Fibroblast of skin of right biceps (primary cell): ENCODE results near the gene B4GAT1.
A peak's percentile ranks its signal among the peaks of the same experiment; 100 is the strongest.
"Not testable (repeated sequence)": the region's sequence is repeated elsewhere in the genome, so short reads cannot be mapped to it uniquely, and the experiment has no call there.

ENCODE experiments used
- DNase-seq: peaks from one replicate; pipeline ENCODE4 v3.0.0-alpha.2; 2013

Gene B4GAT1

DNA sequence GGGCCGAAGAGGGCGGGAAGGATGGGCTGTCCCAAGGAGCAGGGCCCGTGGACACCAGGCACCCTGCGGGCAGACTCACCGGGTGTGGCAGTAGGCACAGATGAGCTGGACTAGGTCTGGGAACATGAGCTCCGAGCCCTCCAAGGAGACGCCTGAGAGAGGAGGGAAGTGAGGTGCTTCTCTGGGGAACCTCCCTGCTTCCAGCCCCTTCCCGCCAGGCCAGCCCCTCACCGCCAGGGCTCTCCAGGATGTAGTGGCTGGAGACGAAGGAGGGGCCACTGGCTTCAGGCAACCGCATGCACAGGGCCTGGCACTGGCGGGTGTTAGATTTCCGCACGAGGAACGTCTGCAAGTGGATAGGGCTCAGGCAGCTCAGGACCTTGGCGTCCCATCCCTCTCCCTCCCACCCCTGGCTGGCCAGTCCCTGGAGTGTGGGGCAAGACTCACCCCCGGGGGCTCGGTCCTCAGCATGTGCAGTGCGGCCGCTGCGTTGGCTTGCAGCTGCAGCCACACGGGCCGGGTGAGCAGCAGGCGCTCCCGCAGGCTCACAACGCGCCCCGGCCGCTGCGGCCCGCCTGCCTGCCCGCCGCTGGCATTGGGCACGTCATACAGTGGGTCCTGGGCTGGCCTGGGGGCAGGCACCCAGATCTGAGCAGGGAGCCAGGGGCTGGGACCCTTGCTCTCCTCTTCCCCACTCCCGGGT is 11.7 kb downstream of the B4GAT1 start:
- DNase-seq, result peak; percentile 64

DNA sequence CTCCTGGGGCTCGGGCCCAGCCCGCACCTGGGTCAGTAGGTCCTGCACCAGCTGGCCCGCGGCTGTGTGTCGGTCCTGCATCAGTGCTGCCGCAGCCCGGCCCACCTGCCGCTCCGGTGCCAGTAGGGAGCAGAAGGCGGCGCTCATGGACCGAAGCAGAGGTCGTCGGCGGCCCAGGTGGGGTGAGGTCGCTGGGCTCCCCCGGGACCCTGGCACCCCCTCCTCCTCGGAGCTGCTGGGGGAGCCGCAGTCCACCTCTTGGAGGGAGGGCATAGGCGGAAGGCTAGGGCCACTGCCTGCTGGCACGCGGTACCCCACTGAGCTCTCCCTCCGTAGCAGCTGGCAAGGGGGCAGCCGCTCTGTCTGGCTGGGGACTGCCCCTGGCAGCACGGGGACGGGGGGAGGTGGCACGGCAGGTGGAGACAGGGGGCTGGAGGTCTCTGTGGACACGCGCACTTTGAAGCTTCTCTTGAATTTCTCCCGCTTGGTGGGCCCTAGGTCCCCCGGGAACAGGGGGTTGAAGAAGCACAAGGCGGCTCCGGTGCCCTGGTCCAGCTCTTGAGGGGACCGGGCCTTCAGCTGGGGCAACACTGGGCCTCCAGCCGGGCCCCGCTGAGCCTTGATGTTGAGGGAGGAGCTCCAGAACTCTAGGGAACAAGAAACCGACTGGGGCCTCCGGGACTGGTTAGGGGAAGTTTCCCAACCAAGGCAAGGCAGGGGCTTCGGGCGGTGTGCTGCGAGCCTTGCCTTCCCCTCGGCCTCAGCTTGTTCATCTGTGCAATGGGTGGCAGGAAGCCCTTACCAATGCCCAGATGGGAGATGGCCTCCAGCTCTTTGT is 12.6 kb downstream of the B4GAT1 start:
- no peak for DNase-seq

DNA sequence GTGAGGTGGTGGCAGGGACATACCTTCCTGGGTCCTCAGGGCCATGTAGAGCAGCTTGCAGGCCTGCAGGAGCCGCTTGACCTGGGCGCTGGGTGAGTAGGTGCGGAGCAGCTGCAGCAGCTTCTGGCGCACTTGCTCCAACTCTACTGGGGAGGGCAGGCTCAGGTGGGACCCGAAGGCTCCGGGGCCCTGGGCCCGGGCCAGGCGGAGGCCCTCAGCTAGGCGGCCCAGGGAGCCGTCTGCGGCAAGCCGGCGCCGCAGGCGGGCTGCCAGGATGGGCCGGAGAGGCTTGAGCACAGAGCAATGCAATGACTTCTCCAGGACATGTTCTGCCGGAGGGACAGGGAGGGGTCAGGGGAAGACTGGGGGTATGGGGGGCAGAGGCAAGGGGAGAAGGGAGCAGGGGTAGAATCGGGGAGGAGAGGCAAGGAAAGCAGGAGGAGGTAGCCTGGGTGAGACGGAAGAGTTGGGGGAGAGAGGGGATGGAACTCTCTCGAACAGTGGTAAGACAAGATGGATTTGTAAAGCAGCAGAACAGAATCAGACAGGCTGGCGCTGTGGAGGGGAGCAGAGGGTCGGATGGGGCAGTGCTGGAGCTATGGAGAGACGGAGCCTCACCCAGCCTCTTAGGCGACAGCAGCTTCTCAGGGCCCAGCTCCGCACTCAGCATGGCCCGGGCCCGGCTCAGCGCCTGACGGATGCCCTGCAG is 13.4 kb downstream of the B4GAT1 start:
- DNase-seq, result no peak

DNA sequence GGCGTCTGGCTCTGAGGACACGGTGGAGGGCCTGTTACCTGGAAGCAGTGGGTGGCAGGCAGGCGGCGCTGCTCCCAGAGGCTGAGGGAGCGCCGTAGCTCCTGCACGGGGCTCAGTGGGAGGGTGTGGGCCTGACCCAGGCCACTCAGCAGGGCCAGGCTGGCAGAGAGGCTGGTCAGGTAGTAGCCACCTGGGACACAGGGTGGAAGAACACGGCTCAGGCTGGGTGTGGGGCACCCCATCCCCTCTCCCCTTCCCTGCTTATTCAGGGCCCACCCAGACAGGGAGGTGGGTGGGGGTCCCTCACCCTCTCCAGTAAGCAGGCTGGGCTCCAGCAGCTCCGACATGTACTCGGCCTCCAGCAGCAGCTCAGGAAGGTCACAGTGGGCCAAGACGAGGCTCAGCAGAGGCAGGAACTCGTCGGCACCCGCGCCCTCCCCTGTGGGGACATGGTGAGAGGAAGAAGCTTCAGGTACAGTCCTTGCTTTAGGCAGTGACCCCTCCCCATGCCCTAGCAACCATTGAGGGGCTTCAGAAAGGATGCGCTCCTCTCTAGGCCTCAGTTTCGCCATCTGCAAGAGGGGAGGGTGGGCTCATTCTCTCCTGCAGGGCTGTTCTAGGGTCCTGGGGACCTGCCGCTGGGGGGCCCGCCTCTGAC is 14.1 kb downstream of the B4GAT1 start:
- DNase-seq, result no peak

DNA sequence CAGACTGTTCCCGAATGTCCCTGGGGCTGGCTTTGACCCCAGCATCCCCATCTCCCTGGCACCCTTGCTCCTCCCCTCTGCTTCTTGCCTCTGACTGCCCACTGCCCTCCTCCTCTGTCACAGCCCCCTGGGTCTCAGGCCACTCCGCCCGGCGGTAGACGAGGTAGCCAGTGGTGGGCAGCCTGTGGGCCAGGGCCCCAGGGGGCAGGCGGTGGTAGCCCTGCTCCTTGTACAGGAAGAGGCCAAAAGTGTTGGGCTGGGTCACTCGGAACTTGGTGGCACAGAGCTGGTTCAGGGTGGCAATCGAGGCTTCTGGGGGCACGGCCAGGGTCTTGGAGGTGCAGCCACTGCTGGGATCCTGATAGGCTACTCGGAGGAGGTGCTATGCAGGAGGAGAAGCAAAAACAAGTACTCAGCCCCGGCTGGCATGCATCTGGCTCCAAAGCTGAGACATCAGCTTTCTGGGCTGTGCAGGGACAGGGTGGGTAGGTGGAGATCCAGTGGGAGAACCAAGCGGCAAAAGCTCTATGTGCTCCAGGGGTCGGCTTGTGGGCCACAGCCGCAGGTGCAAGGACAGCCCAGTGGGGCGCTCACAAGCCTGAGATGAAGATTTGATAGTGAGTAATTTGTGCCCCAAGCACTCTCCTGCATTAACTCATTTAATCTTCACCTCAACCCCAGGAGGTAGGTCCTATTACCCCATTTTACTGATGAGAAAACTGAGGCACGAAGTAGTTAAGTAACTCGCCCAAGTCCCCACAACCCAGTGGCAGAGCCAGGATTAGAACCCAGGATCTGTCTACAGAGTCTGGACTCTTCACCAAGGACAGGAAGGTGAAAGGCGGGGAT is 14.8 kb downstream of the B4GAT1 start:
- no peak for DNase-seq

DNA sequence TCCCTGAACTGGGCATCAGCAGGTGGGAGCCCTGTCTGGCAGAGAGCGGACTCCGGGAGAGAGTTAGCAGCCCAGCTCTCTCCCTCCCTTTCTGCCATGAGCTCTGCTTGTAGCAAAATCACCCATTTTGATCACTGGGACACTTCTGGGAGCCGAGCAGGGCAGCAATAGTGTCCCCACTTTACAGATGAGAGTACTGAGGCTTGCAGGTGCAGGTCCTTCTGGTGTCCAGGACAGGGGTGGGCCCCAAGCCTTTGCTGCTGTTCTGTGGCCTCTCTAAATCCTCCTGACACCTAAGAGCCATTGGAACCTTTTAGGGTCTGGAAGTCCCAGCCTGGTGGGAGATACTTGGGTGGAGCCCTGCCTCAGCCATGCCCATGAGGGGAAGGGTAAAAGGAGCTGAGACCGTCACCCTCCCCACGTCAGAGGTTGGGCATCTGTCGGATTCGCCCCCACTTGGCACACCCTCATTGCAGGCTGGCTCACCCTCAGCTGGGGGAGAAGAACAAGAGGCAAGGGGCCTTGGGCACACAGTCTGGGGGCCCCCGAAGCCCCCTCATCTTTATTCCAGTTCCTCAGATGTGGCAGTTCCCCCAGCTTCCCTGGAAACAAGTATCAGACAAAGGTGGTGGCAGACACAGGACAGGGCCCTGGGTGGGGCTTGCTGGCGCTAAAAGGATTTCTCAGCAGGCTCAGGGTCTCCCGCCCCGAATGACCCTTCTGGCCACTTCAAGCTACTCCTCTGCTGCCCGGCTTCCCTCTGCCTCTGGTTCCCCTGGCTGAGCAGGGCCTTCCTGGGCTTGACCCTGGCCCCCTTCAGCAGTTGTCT is 15.7 kb downstream of the B4GAT1 start:
- no peak for DNase-seq

DNA sequence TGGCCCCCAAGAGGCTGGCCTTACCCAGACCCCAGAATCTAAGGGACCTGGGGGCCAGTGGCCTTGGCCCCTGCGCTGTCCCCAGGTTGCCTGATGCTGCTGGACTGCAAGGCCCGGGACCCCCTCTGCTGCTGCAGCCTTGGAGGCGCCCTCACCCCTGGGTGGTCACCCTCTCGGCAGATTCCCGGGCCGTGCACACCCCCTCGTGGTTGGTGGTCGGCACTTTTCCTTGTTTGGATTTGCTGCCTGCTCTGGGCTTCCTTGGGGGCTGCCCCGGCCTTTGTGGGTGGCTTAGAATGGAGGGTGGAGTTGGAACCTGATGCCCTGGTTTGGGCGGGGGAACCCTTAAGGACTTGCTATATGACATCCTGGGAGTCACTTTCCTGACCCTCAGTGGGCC is 16.5 kb downstream of the B4GAT1 start:
- no peak for DNase-seq

DNA sequence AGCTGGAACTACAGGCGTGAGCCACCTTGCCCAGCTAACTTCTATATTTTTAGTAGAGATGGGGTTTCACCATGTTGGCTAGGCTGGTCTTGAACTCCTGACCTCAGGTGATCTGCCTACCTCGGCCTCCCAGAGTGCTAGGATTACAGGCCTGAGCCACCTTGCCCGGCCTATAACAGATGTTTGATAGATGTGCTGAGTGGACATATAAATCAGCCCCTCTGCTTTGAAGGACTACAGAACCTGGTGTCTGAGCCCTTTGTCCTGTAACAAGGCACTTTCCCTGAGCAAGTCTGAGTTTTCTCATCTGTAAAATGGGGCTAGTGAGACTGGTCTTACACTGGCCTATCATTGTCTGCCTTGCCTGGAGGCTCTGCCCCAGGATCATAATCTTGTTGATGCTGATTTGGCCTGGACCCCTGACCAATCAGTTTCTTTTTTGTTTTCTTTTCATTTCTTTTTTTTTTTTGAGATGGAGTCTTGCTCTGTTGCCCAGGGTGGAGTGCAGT is 18.2 kb downstream of the B4GAT1 start:
- no peak for DNase-seq

DNA sequence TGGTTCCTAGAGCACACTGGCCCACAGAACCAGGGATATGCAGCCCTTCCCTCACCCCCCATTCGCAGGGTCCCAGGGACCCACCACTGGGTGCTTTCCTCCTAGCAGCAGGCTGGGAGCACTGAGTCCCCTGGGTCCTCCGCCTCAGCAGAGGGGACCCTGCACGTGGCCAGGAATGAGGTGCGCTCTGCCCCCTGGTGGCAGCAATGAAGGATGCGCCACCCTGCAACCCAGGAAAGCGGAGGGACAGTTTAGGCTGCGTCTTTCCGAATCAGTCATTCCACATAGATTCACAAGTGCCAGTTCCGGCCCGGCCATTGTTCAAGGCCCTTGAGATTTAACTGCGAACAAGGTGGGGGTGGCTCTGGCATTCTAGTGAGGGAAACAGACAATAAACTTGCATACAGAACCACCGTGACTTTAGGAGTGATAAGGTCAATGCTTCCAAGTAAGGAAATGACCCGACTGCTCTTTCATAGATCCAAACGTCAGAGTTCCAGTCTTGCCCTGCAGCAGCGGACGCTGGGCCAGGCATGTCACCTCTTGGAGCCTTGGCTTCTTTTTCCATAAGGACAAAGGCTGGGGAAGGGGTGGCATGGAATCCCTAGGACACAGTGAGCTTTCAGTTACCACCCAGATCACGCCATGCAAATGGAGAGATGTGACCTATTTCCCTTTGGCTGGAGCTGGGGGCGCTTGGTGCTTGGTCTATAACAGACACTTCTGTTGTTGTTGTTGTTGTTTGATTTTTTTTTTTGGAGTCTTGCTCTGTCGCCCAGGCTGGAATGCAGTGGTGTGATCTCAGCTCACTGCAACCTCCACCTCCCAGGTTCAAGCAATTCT is 18.9 kb downstream of the B4GAT1 start:
- peak; percentile 81 for DNase-seq

DNA sequence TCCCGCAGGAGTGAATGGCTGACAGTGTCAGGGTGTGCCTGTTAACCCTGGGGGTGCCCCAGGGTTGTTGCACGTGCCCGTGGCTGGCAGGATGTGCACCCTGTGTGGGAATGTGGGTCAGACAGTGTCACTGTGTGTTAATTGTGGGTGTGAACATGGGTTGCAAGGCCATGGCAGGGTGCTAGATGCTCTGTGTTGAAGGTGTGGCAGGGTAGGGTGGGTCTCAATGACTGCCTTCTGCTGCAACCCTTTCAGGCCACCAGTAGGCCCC is 19.5 kb downstream of the B4GAT1 start:
- no peak for DNase-seq

DNA sequence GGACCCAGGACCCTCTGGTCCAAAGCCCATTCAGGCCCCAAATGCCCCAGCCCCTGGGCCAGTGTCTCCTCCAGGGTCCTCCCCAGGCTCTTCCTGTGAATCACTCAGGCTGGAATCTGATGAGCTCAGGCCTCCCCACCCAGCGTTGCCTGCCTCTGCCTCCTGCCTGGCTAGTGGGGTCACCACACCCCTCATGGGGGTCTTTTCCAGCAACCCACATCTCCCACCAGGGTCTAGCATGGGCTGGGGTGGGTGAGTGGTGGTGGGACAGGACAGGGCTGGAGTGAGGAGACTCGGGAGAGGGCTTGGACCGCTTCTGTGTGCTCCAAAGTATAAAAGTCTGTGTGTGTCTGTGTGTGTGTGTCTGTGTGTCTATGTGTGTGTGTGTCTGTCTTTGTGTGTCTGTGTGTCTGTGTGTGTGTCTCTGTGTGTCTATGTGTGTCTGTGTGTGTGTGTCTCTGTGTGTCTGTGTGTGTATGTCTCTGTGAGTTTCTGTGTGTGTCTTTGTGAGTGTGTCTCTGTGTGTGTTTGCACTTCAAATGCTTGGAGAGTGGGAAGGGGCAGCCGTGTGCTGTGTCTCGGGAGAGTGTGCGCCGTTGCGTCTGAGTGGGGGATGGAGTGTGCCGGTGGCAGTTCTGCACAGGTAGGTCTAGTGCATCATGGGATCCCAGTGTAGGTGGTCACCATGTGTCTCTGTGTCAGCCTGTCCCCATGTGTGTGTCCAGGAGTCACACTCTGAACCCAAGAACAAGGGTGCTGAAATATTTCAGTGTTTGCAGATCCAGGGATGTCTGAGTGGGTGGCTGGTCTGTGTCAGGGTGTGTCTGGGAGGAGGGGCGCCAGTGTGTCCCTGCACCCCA is 20.0 kb downstream of the B4GAT1 start:
- DNase-seq, result peak; percentile 84

DNA sequence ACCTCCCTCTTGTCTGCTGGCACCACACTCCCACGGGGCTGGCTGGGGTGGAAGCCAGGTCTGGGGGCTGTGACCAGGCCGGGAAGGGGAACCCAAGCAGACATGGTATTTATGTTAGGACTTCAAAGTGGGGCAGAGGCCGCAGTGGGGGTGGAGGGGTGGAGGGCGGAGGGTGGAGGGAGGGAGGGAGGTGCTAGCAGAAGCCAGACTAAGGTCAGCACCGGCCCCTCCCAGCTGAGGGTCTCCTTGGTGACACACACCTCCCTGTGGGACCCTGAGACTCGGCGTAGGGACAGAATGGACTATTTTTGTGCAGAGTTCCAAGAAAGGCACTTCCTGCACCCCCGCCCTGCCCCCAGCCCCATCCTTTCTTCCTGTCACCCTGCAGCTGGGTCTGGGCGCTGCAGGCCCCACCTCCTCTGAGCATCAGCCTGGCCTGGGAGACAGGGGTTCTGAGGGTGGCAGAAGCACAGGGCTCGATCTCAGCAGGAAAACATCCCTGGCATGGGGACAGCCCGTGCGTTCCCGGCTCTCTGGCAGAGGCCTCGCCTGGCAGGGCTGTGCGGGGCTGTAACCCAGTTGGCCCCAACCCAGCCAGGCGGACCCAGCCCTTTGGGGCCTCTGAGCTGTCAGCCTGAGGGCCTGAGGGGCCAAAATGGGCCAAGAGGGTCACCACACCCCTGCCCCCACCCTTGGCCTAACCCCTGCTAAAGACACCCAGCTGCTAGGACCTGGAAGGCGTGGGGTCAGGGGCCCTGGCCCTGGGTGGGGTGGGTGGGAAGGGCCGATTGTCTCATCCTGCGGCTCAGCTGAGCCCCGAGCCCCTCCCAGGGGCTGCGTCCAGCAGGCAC is 20.9 kb downstream of the B4GAT1 start:
- peak; percentile 81 for DNase-seq

DNA sequence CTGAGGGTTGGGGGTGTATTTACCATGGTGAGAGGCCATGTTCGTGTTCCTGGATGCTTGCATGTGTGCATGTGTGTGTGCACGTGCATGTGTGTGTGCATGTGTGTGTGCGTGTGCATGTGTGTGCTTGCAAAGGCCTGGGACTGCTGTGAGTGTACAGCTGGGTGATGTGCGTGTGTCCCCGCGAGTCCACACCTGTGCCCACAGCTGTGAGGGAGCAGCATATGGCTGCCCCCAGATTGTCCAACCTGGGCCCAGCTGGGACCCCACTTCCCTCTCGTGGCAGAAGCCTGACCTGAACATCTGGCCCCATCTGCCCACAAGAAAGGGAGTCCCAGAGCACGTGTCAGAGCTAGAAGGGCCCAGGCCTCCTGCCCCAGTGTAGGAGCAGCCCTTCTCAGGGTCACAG is 22.2 kb downstream of the B4GAT1 start:
- no peak for DNase-seq

DNA sequence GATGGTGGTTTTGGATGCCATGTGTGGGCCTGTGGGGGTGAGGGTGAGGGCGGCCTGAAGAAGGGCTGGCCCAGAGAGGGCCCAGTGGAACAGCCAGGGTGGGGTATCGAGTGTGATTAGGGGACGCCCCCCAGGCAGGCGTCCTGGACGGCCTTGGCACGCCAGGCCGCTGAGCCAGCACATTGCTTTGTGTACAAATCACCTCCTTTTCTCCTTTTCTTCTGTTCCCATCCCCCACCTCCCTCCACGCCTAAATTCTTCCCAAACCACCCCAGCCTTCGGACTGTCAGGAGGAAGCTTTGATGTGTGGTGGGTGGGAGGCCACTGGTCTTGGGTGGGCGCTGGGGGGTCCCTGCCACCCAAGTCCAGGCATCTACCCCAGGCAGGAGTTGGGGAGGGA is 22.8 kb downstream of the B4GAT1 start:
- peak; percentile 84 for DNase-seq

DNA sequence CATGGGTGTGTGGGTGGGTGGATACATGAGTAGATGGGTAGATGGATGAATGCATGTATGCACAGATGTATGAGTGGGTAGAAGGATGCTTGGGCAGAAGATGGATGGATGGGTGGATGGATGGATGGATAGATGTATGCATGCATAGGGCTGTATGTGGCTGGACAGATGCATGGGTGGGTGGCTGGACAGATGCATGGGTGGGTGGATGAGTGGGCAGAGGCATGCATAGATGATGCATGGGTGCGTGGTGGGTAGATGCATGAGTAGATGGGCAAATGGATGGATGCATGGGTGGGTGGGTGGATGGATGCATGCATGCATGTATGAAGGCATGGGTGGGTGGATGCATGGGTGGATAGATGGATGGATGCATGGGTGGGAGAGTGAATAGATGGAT is 23.7 kb downstream of the B4GAT1 start:
- no peak for DNase-seq

DNA sequence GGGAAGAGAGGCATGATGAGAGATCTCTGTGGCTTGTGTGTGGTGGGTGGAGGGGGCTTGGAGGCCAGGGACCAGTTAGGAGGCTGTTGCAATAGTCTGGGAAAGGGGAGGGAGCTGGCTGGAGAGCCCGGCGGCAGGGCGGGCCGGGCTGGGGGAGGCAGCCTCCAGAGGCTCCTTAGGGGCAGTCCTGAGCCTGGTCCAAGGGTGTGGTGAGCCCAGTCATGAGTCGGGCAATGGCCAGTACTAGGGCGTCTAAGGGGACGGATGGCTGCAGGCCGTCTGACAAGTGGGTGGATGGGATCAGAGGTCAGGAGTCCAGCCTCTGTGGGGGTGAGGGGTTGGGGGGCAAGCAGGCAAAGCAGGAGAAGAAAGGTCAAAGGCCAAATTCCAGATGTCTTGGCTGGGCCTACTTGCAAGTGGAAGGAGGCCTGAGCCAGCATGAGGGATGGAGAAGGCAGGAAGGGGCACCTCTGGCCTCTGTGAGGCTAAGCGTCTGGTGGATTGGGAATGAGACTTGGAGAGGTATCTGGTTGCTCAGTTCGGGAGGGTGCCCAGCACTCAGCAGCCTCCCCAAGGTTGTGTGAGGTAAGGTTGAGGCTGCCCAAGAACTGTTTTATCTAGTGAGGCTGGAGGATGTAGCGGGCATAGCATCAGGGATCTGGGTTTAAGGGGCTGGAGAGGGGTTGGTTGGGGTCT is 24.5 kb downstream of the B4GAT1 start:
- DNase-seq, result no peak

DNA sequence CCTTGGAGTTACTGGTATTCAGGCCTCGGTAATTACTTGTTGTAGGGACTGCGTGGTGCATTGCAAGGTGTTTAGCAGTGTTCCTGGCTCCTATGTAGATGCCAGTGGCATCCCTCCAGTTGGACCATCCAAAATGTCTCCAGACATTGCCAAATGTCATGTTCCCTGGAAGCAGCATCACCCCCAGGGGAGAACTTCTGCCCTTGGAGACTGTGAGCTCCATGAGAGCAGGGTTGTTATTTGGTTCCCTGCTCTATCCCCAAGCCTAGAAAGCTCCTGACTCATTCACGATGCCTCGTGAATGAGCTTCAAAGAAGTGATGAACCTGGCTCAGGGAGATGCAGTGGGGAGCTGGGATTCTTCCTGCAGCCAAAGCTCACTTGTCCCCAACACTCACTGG is 25.8 kb downstream of the B4GAT1 start:
- no peak for DNase-seq

DNA sequence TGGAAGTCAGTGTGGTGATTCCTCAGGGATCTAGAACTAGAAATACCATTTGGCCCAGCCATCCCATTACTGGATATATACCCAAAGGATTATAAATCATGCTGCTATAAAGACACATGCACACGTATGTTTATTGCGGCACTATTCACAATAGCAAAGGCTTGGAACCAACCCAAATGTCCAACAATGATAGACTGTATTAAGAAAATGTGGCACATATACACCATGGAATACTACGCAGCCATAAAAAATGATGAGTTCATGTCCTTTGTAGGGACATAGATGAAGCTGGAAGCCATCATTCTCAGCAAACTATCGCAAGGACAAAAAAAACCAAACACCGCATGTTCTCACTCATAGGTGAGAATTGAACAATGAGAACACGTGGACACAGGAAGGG is 26.7 kb downstream of the B4GAT1 start:
- not testable (repeated sequence) for DNase-seq
